GM18498 (cell line): ENCODE data around the gene ST6GALNAC1.

Experiments used
- ATAC-seq: cut with Tn5 transposase; IDR thresholded peaks from one replicate; pipeline ENCODE4 v1.9.1; 2021; ENCODE audit warnings: mild to moderate bottlenecking, moderate library complexity; ENCODE audit not compliant: unreplicated experiment

The ST6GALNAC1 gene

GRCh38 chr17:76582660-76583059 is 60.9 kb downstream of the ST6GALNAC1 start:
- no peak for ATAC-seq

GRCh38 chr17:76581515-76581914 is 62.0 kb downstream of the ST6GALNAC1 start:
- ATAC-seq = no peak

DNA sequence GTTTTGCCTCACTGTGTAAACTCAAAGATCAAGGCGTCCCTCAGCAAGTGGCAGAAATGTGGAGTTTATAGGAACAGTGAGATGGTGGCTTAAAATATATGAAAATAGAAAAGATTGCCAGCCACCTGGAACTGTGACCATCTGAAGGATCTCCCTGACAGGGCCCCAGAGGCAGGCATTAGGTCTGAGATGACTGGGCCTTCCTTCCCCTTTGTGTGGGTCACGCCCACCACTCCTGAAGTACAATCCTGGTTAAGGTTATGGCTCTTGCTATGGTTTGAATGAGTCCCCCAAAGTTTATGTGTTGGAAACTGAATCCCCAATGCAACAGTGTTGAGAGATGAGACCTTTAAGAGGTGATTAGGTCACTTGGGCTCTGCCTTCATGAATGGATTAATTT is 64.3 kb downstream of the ST6GALNAC1 start:
- ATAC-seq = no peak

GRCh38 chr17:76578376-76578775 is 65.2 kb downstream of the ST6GALNAC1 start:
- ATAC-seq = no peak

DNA sequence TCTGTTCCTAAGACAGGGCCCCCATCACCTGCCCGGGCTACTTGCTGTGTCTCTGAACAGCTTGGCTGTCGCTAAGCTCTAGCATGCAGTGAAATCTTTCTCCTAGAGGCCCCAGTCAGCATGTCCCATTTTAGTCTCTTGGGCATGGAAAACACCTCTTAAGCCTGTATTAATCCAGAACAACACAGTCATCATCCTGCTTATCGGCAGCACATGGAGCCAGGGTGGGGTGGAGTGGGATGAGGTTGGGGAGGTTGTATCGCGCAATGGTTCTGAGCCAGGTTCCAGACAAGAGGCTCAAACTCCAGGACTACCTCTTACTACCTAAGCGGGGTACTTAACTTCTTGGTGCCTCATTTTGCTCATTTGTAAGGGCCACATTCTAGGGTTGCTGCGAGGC is 65.7 kb downstream of the ST6GALNAC1 start:
- ATAC-seq = no peak

DNA sequence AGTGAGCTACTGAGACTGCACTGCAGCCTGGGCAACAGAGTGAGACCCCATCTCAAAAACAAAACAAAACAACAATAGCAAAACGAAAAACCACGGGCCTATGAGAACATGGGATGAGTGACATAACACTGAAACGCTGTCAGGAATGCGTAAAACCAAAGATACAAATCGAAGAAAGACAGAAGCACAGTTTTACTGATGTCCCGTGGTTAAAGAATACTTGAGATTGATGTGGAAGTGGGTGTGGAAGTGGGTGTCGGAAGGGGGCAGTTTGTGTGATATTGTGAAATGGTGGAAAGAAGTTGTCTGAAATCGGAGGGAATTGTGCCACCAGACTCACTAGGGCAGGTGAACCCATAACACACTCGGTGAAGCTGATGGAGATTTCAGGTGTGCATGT is 67.4 kb downstream of the ST6GALNAC1 start:
- ATAC-seq = no peak

- no peak for ATAC-seq
These were observed 68.0 kb downstream of the ST6GALNAC1 start for GRCh38 chr17:76575570-76575969.
